Measurements from ENCODE around the gene CRELD1. TPM values are rescaled to one million over a fixed set of nuclear protein-coding genes. Genes with fewer than 3 reads are reported as not detected.

CRELD1 gene
- total and polyA plus RNA-seq, 7 donors = 4.8 to 67.8 (median 33.7) TPM

GRCh38 chr3:9932535-9932842 is 1.1 kb upstream of the CRELD1 start:
- no peaks in the 10 kb centered on the region for H3K9me3 ChIP-seq
- TF ChIP-seq EP300 (IDR thresholded peaks at IDR 0.05) = no peak
- no peak for TF ChIP-seq CTCF (IDR thresholded peaks at IDR 0.05)
- no peak for TF ChIP-seq POLR2A (IDR thresholded peaks at IDR 0.05)
- TF ChIP-seq POLR2AphosphoS5 (IDR thresholded peaks at IDR 0.05) = no peak
- no peak for DNase-seq
- intact Hi-C loops (cut with DNase I) = loop anchor here (2.0 to 5.0 kb wide), 4 partner anchors 16 to 210 kb away; partner anchors contain the start of genes BRK1, FANCD2, IL17RC and VHL
- H3K4me1 ChIP-seq = peaks cover 0 to 40% (median 35%) of the 10 kb centered on the region in 4 donors
- peak overlapping the region; percentile 57 to 80 (median 62) for H3K4me3 ChIP-seq
- WGBS, 2 donors = 3 to 7% methylated on average over 13 of the region's 13 CpGs
- H3K27ac ChIP-seq = peak overlapping the region; percentile 94 to 99 (median 96)
- H3K36me3 ChIP-seq = peaks cover 12 to 43% (median 23%) of the 10 kb centered on the region in 4 donors
- no peaks in the 10 kb centered on the region for H3K27me3 ChIP-seq

- H3K27ac ChIP-seq = peak overlapping the region; percentile 94 to 99 (median 96)
- peaks cover 0 to 40% (median 35%) of the 10 kb centered on the region in 4 donors for H3K4me1 ChIP-seq
- 0 to 1% methylated on average over 77 of the region's 77 CpGs for WGBS, 2 donors
- no peaks in the 10 kb centered on the region for H3K9me3 ChIP-seq
- peak overlapping the region; percentile 57 to 80 (median 62) for H3K4me3 ChIP-seq
- TF ChIP-seq POLR2AphosphoS5 (IDR thresholded peaks at IDR 0.05) (peak in 2 of 4 donors; percentile 29 to 36), EP300 (IDR thresholded peaks at IDR 0.05) (no peak), CTCF (IDR thresholded peaks at IDR 0.05) (peak; percentile 74 to 84 (median 82)), POLR2A (IDR thresholded peaks at IDR 0.05) (no peak)
- H3K36me3 ChIP-seq = peaks cover 12 to 47% (median 27%) of the 10 kb centered on the region in 4 donors
- intact Hi-C loops (cut with DNase I) = loop anchor here (1.0 to 5.0 kb wide), 6 partner anchors 13 to 209 kb away; partner anchors contain the start of genes BRK1, BRPF1, FANCD2 and IL17RC
- H3K27me3 ChIP-seq = no peaks in the 10 kb centered on the region
- DNase-seq = peak; percentile 95
Measured at GRCh38 chr3:9932843-9933560, 632 bp upstream of the CRELD1 start.

GRCh38 chr3:9934235-9934621 is 594 bp downstream of the CRELD1 start:
- H3K9me3 ChIP-seq = no peaks in the 10 kb centered on the region
- H3K4me3 ChIP-seq = peak overlapping the region; percentile 57 to 80 (median 62)
- H3K36me3 ChIP-seq = peaks cover 6 to 42% (median 26%) of the 10 kb centered on the region in 4 donors
- intact Hi-C loops (cut with DNase I) = loop anchor here (5.0 kb wide), 3 partner anchors 93 to 208 kb away; partner anchors contain the start of genes BRK1, FANCD2 and VHL
- H3K27ac ChIP-seq = peak overlapping the region; percentile 94 to 99 (median 96)
- peaks cover 0 to 40% (median 35%) of the 10 kb centered on the region in 4 donors for H3K4me1 ChIP-seq
- H3K27me3 ChIP-seq = no peaks in the 10 kb centered on the region
- 5 to 14% methylated on average over 11 of the region's 11 CpGs for WGBS, 2 donors
- TF ChIP-seq CTCF (IDR thresholded peaks at IDR 0.05) = peak in 1 of 4 experiments; percentile 33
- no peak for TF ChIP-seq EP300 (IDR thresholded peaks at IDR 0.05)
- no peak for DNase-seq

- TF ChIP-seq EP300 (IDR thresholded peaks at IDR 0.05) = no peak
- no peak for TF ChIP-seq POLR2AphosphoS5 (IDR thresholded peaks at IDR 0.05)
- TF ChIP-seq POLR2A (IDR thresholded peaks at IDR 0.05) = no peak
- Histone ChIP-seq H3K9me3 (no peaks in the 10 kb centered on the region), H3K4me3 (peak overlapping the region in 3 of 4 donors; percentile 57 to 80 (median 64)), H3K27ac (peak overlapping the region; percentile 1 to 98 (median 94)), H3K27me3 (no peaks in the 10 kb centered on the region), H3K4me1 (peaks cover 0 to 40% (median 35%) of the 10 kb centered on the region in 4 donors), H3K36me3 (peaks cover 0 to 35% (median 20%) of the 10 kb centered on the region in 4 donors)
- DNase-seq = no peak
- intact Hi-C loops (cut with DNase I) = loop anchor here (5.0 kb wide), 3 partner anchors 92 to 207 kb away; partner anchors contain the start of genes BRK1, FANCD2 and VHL
- 45 to 56% methylated on average over 4 of the region's 4 CpGs for whole genome bisulfite sequencing, 2 donors
Measured at GRCh38 chr3:9934993-9935392, 1.4 kb downstream of the CRELD1 start.

- Histone ChIP-seq H3K36me3 (peaks cover 3 to 29% (median 16%) of the 10 kb centered on the region in 4 donors), H3K9me3 (no peaks in the 10 kb centered on the region), H3K4me3 (no peak overlapping the region), H3K27me3 (no peaks in the 10 kb centered on the region), H3K27ac (no peak overlapping the region), H3K4me1 (peaks cover 0 to 40% (median 35%) of the 10 kb centered on the region in 4 donors)
- 90 to 94% methylated on average over 5 of the region's 5 CpGs for WGBS, 2 donors
- intact Hi-C loops (cut with DNase I) = no loop called here
- no peak for DNase-seq
- TF ChIP-seq POLR2A (IDR thresholded peaks at IDR 0.05) = no peak
- TF ChIP-seq EP300 (IDR thresholded peaks at IDR 0.05) = no peak
- no peak for TF ChIP-seq POLR2AphosphoS5 (IDR thresholded peaks at IDR 0.05)
- no peak for TF ChIP-seq CTCF (IDR thresholded peaks at IDR 0.05)
Measured at GRCh38 chr3:9935966-9936510, 2.4 kb downstream of the CRELD1 start.

Measured in sigmoid colon (tissue), 7 donors.